GM18867 (cell line): ENCODE data around the gene ASB6.

Experiments
- ATAC-seq: cut with Tn5 transposase; IDR thresholded peaks from one replicate; pipeline ENCODE4 v1.9.1; 2021; ENCODE audit warnings: mild to moderate bottlenecking, moderate library complexity; ENCODE audit not compliant: unreplicated experiment

ASB6 gene

DNA sequence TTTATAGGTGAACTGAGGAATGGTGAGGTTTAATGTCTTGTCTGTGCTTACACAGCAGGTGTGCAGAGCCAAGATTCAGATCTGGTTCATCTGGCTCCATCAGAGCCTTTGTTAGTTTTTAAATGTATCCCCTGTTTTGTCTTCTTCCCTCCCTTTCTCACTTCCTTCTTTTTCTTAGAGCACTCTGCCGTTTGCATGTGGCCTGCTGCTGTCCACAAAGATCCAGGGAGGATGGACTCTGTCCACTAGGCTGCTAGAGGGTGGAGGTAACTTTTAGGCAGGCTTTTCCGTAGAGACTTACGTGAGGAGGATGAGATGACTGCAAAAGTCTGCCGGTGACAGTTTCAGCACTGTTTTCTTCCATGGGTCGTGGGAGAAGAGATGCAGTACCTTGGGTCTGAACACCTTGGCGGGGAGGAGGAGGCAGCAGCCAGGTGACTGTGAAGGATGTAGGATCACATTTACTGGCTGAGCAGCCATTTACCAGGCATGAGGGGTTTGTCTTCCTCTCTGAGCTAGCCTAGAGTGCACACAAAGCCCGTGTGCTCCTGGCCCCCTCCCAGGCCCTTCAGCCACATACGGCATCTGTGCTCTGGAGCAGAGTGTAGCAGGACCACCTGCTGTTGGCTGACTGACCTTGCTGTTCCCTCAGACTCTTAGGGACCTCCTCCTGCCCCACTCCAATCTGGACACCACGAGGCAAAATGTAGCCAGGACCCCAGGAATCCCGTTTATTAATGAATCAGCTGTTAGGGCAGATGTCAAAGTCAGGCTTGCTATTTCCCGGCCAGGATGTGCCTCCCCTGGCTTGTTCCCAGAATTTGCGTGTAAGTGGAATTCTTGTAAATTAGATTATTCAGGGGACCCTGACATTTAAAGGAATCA is 14.2 kb downstream of the ASB6 start:
- no peak for ATAC-seq

DNA sequence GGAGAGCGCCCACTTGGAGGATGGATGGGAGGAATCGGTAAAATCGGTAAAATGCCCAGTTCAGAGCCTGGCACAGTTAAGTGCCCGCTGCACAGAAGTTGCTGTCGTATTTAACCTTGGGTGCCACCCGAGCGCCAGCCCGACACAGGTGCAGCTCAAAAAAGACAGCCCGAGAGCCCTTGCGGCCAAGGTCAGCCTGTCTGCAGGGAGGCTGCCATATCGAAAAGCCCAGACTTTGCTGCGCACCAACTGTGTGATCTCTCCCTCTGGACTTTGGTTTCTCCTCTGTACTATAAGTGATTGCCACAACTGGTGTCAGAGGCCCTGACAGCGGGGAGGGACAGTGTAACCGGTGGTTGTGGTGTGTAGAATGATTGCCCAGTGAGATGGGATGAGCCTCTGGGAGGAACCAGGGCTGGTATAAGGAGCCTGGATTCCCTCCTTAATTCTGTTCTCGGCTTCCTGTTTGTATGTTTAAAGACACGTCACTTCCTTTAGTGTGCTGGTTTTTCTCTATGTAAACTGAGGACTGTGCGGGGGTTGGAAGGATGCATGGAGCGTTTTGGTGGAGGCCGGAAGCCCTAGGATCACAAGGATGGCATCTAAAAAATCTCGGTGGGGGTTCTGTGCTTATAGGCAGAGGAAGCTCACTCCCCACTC is 15.2 kb downstream of the ASB6 start:
- ATAC-seq = no peak

DNA sequence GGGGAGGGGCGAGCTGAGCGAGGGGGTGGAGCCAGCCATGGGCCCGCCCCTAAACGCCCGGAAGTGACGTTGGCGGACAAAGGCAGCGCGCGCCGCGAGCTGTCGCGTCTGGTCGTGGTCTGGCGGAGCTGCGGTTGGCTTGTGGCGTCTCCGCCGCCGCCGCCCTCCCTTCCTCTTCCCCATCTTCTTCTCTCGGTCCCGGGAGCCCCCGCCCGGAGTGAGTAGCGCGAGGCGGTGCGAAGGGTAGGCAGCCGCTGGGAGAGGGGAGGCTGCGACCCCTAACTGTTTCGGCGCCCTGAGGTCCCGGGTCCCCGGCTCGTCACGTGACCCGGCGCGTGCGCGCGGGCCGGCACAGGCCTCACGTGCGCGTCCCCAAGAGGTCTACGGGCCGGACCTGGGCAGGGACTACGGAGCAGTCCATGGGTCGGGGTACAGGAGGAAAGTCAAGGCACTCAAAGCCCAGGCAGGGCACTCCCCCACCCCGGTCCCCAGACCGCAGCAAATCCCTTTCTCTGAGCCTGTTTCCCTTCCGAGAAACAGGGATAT is 15.8 kb downstream of the ASB6 start, which contains the start of gene NTMT1:
Gene NTMT1, plus strand, starts transcription at position 85 of the 546 bp plus-strand sequence. CDS start 6,541 bp downstream, outside the sequence.
- ATAC-seq = peak; percentile 77

DNA sequence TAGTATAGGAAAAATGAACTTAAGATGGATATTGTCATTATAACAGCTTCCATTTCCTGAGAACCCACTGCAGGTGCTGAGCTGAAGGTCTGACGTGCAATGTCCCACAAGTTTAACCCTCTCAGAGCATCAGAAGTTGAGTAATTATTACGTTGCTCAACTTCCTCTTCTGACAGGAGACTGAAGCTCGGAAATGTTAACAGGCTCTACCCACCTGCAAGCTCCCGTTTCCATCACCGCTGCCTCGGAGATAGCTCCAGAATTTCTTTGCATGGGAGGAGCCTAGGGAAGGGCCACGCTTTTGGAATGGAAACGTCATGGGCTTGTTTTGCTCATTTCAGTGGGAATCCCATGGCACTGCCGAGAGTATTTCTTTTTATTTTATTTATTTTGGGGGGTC is 17.0 kb downstream of the ASB6 start:
- ATAC-seq = no peak

DNA sequence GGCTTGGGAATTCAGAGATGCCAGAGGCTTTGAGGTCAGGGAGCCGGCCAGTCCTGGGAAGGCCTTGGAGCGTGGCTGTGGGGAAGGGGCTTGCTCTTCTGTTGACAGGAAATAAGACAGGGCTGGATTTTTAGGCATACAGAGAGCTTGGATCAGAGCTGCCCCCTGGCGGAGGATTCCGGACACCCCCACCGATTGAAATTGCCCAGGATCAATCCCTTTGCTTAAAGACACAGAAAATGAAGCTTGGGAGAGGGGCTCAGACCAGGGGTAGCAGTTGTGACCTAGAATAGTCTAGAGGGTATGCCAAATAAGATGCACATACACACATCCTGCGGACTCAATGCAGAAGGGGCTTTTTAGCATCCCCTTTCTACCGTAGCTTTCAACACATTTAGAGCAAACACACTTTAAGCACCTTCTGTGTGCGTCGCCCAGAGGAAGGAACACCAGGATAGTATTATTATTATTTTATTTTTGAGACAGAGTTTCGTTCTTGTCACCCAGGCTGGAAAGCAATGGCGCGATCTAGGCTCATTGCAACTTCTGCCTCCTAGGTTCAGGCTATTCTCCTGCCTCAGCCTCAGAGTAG is 17.7 kb downstream of the ASB6 start:
- ATAC-seq = no peak

DNA sequence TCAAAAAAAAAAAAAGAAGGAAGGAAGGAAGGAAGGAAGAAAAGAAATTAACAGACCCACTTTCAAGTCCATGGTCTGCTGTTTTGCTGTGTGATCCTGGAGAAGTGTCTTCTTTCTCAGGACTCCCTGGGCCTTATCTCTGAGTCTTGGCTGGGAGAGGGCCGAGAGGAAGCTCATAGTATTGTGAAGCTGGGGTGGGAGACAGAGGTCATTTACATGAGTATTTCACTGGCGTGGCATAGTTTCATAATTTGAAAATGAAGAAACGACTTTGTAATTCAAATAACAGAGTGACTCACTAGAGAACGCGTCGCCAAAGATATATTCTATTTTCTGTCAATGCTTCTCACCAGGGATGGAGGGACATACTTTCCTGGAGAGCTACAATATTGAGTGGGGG is 18.6 kb downstream of the ASB6 start:
- no peak for ATAC-seq

DNA sequence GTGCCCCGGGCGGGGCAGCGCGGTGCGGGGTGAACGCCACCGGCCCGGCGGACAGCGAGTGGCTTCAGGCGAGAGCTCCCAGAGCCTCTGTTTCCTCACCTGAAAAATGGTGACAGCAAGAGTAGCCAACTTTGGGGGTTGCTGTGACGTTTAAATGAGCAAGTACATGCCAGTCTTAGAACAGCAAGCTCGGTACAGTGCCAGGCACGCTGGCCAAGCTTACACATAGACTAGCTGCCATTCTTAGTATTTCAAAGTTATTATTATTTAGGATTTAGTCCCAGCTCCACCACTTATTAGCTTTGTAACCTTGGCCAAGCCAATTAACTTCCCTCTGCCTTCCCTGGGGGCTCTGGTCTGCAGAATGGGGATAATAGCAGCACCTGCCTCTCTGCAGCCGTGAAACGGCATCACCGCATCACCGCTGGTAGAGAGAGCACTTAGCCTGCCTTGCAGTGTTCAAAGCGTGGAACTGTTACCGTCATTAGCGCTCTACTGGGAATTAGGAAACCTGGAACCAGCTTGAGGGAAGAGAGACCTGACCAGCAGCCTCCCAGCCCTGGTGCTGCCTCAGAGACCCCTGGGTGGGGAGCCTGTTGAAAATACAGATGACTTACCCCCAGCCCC is 21.2 kb downstream of the ASB6 start, which contains the start of gene C9orf50:
Gene C9orf50, minus strand, starts transcription at position 433 of the 627 bp plus-strand sequence. CDS start 527 bp downstream, outside the sequence.
- no peak for ATAC-seq

DNA sequence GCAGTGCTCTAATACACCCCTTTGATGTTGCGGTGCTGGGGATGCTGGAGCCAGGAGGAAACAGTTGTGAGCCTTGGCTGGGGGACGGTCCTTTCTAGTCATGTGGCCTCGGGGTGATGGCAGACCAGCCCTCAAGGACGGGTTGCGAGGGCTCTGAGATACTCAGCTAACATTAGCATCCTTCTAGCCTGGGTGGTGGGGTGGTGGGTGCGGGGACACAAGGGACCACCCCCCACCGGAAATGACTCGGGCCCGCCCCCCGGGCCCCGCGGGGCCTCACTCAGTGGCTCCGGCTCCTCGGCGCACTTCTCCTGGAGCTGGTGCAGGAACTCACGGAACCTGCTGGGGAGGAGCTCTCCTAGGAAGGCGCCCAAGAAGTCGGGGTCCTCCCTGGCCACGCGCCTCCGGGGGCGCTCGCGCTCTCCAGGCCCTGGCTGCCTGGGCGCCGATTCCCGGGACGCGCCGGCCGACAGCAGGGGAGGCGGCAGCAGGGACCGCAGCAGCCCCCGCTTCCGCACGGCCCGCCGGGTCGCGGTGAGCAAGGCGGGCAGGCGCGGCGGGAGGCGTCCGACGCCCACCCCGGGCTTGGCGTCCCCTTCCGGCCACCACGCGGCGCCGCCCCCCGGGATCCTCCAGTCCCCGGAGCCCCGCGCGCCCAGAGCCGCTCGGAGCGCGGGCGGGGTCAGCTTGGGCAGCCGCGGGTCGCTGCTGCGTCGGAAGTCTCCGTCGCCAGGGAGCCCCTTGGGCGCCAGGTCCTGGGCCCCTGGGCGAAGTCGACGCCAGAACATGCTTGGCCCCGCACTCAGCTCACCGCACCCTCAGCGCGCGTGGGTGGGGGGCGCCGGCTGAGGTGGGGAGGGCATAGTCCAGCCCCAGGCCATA is 21.9 kb downstream of the ASB6 start:
- no peak for ATAC-seq

DNA sequence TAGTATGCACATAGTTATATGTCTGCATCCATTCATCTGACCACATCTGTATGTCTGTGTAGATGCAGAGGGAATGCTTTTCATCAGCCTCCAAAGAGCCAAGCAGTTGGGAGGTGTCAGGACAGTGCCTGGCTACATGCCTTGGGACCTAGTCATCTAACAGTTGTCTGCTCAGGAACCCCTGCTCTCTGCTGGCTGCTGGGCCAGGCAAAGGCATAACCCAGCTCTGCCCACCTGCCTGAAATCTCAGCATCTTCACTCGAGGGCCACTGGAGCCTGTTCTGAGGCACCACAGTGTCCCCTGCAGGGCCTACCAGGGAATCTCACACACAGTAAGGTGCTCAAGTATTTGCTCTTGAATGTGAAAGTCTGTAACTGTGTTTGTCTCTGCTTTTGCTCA is 24.8 kb downstream of the ASB6 start:
- no peak for ATAC-seq

DNA sequence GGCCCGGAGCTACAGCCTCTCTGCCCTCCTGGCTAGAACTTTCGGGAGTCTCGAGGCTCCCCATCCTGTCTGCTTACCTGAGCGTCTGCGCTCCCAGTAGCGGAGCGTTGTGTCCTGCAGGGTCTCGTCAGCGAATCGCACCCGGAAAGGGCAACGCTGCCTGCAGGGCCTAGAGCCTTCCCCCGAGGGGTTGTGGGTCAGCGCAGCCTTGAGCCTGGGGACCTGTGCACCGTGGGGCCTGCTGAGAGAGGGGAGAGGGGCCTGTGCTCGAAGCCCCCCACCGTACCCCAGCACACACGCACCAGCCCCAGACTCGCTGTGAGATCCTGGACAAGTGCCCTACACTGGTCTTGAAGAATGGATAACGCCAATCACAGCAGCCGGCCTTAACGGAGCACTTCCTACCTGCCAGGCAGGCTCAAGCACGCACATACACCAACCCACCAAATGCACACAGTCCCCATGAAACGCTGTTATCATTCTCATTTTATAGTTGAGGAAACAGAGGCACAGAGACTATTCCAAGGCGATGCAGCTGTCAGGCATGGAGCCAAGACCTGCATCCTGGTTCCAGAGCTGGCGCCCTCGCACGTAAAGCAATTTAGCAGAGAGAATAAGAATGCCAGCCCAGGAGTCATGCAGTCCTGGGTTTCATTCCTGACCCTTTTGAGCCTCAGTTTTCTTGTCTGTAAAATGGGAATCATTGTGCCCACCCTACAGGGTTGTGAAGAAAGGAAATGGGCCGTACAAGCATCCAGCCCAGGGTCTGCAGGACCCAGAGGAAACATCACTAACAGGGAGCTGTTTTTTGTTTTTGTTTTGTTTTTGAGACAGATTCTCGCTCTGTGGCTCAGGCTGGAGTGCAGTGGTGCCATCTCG is 26.3 kb downstream of the ASB6 start:
- no peak for ATAC-seq

DNA sequence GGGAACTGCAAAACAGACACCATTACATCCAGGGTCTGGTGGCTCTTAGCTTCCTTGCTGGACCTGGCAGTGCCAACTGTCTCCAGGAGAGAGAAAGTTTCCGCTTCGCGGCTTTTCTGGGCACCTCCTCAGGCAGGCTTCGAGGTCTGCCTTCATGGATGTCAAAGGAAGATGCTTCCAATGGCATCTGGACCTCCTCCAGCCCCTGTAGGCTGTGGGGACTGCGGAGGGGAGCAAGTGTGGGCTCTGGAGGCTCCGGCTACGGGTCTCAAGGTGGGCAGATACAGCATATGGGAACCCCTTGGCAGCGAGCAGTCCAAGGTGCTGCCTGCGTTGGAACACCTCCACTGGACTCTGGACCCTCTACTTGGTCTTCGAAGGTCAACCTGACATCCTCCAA is 27.0 kb downstream of the ASB6 start:
- ATAC-seq = no peak

DNA sequence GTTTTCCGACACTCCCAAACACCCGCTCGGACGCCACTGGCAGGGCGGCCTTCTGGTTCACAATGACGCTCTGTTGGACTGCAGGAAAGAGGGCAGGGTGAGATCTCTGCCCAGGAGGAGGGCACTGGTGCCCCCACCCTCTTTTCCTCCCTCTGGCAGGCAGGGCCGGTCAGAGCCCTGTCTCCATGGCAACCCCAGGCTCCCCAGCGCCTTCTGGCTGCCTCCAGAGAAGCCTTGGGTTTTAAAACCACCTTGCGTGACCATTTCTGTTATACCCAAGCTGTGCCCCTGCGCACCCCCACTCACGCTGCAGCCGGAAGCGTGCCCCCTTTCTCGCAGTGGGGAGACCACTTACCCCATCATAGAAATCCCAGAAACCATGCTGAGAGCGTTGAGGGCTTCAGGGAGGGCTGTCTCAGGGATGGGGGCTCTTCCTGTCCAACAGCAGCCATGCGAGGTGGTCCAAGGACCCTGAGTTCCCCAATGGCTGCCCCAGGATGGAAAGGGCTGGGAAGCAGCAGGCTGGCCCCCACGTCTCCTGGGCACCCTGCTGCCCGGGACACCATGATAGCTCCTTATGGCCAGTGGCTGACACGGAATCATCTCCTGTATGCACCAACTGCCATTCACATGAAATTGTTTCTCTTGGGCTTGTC is 28.3 kb downstream of the ASB6 start:
- no peak for ATAC-seq

DNA sequence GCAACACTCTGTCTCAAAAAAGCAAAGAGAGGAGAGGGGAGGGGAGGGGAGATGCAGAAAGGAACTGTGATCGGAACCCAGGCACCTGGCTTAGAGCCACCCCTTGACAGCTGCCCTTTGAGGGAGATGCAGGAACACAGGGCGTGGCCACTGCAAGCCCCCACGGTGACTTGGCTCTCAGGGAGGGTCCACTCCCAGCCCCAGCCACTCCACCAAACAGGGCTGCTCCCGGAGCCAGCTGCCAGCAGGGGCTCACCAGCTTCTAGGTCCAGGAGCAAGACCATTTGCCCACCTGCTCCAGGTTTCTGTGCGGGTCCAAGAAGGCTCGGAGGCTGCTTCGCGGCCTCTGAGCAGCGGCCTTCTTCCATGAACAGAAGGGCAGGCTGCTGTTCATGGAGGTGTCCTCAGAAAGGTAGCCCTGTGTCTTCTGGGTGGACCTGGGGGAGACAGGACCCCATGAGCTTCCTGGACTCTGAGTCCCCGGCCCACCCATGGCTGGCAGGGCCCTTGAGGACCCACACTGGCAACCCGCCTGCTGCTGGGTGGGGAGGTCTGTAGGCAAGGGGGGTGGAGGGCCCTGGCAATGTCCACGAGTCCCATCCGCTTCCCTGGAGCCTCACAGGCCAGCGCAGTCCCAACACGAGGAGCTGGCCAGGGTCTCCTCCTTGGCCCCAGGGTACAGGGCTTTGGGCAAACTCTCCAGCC is 29.0 kb downstream of the ASB6 start:
- ATAC-seq = no peak

DNA sequence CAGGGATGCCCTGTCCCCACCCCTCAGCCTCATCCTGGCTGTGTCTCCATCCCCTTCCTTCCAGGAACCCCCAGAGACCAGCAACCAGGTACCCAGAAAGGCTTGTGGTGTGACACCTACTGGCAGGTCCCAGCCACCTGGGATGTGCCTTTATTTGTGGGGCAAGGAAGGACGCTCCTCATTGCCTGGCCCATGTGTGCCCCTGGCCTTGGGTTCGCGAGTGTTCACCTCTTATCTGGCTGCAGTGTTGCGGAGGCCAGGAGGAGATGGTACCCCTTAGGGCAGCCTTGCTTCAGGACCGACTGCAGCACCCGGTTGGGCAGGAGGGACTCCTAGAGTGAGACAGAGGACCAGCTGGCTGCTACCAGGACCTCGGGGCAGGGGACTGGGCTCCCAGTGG is 29.8 kb downstream of the ASB6 start:
- ATAC-seq = no peak

DNA sequence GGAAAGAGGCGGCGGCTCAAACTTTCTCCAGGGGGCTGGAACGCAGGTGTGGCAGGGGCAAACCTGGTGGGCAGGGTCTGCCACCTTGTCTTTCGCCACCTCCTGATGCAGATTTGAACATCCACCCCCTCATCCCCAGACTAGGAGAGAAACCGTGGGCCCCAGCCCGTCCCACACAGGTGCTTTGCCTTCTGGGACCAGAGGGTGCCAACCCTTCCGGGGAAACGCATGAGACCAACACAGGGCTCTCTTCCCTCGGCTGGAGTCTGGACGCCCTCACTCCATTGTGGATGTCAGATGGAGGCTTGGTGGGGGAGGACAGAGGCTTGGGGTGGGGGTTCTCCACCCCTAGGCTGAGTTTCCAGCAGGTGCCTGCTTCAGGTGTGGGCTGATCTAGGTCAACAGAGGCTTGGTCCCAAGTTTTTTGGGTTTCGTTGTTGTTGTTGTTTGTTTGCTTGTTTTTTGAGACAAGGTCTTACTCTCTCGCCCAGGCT is 30.6 kb downstream of the ASB6 start:
- ATAC-seq = no peak

DNA sequence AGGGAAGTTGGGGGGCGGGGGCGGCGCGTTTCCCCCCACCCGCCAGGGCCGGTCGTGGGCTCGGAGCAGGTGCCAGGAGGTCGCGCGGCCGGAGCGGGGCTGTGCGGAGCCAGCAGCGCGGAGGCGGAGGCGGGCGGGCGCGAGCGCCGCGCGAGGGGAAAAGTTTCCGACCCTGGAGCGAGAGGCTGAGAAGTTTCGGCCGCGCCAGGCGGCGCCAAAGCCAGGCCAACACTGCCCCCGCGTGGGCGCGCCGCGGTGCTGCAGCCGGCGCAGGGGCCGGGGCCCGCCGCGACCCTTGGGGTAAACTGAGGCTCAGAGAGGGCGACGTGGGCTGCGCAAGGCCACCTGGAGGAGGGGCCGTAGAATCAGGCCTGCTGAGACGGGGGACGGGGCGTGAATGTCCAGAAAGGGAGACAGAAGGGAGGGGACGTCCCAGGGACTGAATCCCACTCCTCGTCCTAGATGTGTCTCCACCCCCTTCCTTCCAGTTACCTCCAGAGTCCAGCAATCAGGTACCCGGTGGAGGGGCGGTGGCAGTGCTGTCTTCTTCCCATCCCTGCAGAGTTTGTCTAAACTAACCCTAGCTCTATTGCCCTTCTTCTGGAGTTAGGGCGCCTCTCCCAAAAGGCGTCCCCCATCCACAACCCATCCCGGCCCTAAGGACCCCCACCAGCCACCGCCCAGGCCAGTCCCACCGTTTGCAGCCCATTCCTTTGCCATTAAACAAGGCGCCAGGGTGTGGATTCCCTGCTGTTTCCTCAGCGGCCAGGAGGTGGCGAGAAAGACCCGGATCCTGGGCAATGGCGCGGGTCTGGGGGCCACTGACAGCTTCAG is 31.3 kb downstream of the ASB6 start:
- ATAC-seq = peak; percentile 57

DNA sequence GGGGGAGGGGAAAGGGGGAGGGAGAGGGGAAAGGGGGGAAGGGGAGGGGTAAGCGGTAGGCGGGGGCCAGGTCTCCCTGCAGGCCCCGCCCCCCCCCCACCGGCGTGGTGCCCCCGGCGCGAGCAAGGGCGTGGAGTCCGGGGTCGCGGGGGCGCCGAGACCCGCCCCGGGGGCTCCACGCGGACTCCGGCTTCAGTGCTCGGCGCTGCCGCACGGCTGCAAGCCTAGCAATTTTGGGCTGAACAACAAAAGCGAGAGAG is 31.8 kb downstream of the ASB6 start:
- ATAC-seq = no peak
